SK-N-SH (cell line): ENCODE data around the gene OR10H5.

Source experiments
- CTCF ChIP-seq: fragments of 200-600 bp; sonication (generic); IDR thresholded peaks from 2 replicates; pipeline ENCODE4 v1.6.1; 2017; ENCODE audit warnings: antibody characterized with exemption, mild to moderate bottlenecking, moderate library complexity
- JUND ChIP-seq: IDR thresholded peaks from 2 replicates; pipeline ENCODE4 v1.4.0; 2012
- NRF1 ChIP-seq: IDR thresholded peaks from 2 replicates; pipeline ENCODE4 v1.6.1; 2012; ENCODE audit warnings: low read depth, mild to moderate bottlenecking, low read length
- PBX3 ChIP-seq: IDR thresholded peaks from 2 replicates; pipeline ENCODE4; 2012
- POLR2AphosphoS5 ChIP-seq: IDR thresholded peaks from 2 replicates; pipeline ENCODE4 v1.6.1; 2012; ENCODE audit warnings: low read depth, low read length
- SMC3 ChIP-seq: IDR thresholded peaks from 2 replicates; pipeline ENCODE4 v1.6.1; 2012; ENCODE audit warnings: low read depth, low read length, improper control_type of control experiment
- ZBTB33 ChIP-seq: IDR thresholded peaks from 2 replicates; pipeline ENCODE4 v1.4.0; 2012; ENCODE audit warnings: low read depth, borderline replicate concordance

GRCh38 chr19:15779756-15780476, 7.5 kb upstream of the OR10H5 start:
- TF ChIP-seq CTCF: no peak
- no peak for TF ChIP-seq JUND
- no peak for TF ChIP-seq NRF1
- TF ChIP-seq SMC3: no peak
- TF ChIP-seq PBX3: no peak
- no peak for TF ChIP-seq ZBTB33
- no peak for TF ChIP-seq POLR2AphosphoS5
